Measurements from ENCODE around the gene DNAH3. TPM values are rescaled to one million over a fixed set of nuclear protein-coding genes. Genes with fewer than 3 reads are reported as not detected.
"Not testable (repeated sequence)": the region's sequence is repeated elsewhere in the genome, so short reads cannot be mapped to it uniquely, and the experiment has no call there.

DNAH3 gene, protein sequence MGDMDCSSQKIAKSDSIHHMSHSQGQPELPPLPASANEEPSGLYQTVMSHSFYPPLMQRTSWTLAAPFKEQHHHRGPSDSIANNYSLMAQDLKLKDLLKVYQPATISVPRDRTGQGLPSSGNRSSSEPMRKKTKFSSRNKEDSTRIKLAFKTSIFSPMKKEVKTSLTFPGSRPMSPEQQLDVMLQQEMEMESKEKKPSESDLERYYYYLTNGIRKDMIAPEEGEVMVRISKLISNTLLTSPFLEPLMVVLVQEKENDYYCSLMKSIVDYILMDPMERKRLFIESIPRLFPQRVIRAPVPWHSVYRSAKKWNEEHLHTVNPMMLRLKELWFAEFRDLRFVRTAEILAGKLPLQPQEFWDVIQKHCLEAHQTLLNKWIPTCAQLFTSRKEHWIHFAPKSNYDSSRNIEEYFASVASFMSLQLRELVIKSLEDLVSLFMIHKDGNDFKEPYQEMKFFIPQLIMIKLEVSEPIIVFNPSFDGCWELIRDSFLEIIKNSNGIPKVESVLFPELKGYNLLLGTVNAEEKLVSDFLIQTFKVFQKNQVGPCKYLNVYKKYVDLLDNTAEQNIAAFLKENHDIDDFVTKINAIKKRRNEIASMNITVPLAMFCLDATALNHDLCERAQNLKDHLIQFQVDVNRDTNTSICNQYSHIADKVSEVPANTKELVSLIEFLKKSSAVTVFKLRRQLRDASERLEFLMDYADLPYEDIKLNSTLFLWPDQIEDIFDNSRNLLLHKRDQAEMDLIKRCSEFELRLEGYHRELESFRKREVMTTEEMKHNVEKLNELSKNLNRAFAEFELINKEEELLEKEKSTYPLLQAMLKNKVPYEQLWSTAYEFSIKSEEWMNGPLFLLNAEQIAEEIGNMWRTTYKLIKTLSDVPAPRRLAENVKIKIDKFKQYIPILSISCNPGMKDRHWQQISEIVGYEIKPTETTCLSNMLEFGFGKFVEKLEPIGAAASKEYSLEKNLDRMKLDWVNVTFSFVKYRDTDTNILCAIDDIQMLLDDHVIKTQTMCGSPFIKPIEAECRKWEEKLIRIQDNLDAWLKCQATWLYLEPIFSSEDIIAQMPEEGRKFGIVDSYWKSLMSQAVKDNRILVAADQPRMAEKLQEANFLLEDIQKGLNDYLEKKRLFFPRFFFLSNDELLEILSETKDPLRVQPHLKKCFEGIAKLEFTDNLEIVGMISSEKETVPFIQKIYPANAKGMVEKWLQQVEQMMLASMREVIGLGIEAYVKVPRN (N-terminal part only)
- 0.41 TPM for total RNA-seq

DNA sequence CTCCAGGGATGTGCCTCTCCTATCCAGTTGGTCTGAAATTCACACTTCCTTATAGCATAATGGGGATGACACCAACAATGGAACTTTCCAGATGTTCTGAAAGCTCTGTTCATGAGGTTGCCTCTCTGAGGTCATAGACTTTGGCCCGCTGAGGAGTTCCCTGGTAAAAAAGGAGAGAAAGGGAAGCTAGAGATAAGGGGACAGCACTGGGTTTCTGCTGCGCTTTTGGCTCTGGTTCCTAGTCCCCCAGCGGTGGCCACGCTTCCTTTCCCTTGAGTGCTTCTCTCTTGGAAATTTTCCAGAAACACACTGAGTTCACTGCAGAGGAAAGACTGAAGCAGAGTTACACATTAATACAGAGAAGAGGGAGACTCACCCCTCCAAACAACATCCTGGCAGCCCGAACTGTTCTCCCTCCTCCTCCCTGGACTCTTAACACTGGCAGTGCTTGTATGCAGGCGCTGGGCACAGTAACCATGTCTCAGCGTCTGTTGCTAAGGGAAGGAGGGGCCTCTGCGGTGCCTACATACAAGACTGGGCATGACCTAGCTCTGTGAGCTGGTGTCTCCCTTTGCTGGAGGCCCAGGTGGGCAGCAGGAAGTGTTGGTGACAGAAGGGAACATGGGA lies at the start of gene DNAH3:
Gene DNAH3 (minus strand): TSS at position 472 of the 627 bp plus-strand sequence. CDS start 527 bp downstream, outside the sequence.
- no peak for DNase-seq (ENCODE audit: low spot score in 2 of 2)
- no peak for FAIRE-seq

DNA sequence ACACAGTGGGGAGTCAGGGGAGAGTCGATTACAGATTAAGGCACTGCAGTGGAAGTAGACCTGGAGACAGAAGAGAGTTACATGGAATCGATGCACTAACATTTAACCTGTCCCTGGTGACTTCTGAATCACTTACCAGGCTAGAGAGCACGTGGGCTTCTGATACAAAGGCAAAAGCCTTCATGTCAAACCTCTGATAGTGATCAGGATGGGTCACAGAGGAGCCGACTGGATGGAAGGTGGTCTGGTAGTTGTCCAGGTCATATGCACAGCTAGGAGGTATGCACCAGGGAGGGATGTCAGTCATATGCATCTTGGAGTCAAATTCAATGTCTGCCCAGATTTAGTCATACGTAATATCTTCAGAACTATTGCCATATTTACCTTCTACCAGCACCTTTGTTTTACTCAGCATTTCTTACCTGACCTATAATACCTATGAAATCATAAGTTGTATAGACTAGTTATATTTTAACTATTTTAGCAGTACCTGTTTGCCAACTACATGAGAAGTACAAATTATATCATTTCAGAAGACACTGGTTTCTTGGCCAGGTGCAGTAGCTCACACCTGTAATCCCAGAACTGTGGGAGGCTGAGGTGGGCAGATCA lies 49.1 kb upstream of the DNAH3 start:
- DNase-seq (ENCODE audit: low spot score in 2 of 2) (no peak), FAIRE-seq (no peak)

DNA sequence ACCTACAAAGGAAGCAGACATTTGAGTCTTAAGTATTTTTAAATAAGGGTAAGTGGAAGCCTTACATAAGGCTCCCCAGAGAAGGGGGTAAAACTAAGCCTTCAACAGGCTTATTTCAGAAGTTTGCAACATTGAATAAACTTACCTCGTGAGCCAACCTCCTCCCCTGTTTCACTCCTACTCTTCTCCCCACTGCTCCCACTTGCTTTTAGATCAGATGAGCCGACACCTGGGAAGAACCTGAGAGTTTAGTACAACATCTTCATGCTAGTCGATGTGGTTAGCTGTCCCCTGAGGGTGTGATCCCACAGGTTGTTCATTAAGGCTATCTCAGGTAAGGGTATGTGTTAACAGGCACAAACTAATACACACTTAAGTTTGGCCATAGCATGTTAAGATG lies 47.0 kb upstream of the DNAH3 start:
- DNase-seq (ENCODE audit: low spot score in 2 of 2) (no peak), FAIRE-seq (no peak)

DNA sequence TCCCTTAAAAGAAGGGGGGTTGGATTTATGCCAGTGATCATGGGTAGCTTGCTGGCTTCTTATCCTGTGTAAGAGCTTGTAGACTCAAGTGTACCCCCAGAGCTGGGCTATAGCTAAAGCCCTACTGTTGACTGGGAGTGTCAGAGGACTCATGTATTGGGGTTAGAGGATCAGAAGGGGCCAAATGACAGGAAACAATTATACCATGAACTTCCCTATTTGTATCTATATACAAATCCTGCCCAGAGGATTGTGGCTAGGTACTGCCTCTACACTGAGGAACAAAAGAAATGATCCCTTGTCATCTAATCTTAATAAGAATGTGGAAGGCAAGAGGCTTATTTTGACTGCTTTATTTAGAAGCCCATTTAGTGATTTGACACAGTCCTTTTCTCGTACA lies 46.5 kb upstream of the DNAH3 start:
- FAIRE-seq (no peak), DNase-seq (ENCODE audit: low spot score in 2 of 2) (no peak)

DNA sequence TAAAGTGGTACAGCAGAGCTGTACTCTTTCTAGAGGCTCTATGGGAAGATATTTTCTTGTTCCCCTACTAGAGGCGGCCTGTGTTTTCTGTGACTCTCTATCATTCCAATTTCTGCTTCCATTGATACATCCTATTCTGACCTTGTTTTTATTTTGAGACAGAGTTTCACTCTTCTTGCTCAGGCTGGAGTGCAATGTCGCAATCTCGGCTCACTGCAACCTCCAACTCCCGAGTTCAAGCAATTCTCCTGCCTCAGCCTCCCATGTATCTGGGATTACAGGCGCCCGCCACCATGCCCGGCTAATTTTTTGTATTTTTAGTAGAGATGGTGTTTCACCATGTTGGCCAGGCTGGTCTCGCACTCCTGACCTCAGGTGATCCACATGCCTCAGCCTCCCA lies 44.7 kb upstream of the DNAH3 start:
- not testable (repeated sequence) for FAIRE-seq; DNase-seq (ENCODE audit: low spot score in 2 of 2)

DNA sequence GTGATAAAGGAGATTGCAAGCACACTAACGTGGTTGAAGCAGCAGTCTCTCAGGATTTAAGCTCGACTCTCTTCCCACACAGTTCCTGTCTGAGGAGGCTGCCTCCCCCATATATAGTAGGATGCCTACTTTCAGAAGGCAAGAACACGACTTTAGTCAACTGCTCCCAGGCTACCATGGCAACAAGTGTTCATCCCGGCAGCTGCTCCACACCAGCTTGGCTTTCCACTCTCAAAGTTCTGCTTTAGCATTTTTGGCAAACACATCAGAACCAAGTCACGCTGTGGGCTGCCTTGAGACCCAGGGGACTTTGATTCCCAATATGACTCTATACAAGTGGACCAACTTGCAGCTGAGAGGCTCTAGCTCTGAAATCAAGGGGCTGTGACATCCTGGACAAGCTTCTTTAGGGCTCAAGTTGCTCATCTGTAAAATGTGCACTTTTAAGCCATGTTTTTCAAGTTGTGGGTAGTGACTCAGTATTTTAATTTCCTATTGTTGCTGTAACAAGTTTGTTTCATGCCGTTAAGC lies 44.2 kb upstream of the DNAH3 start:
- FAIRE-seq (no peak), DNase-seq (ENCODE audit: low spot score in 2 of 2) (peak in 1 of 2 donors; percentile 22)

DNA sequence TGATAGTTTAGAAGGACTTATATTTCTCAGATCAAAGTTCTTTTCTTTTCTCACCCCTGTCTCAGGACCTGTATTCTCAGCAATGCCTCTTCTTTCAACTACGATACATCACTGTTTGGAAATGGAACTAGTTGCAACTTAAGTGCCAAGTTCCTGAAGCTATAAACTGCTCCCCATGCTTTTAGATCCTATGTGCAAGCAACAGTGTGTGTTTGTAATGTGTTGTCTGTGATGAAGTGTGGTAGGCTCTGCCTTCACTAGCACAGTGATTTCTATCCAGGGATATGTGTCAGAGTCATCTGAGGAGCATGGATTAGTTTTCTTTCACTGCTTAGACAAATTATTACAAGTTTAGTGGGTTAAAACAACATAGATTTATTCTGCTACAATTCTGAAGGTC lies 42.3 kb upstream of the DNAH3 start:
- DNase-seq (ENCODE audit: low spot score in 2 of 2): no peak
- no peak for FAIRE-seq

DNA sequence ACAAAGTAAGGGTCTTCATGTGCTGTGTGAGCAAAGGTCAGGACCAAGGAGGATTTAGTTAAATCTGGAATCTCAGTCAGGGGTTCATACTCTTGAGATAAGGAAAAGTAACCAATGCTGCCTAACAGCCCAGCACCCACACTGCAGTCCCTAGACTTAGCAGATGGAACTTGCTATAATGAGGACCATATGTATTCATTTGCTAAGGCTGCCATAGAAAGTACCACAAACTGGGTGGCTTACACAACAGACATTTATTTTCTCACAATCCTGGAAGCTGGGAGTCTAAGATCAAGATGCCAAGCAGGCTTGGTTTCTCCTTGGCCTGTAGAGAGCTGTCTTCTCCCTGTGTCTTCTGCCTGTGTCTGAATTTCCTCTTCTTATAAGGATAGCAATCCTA lies 40.0 kb upstream of the DNAH3 start:
- DNase-seq (ENCODE audit: low spot score in 2 of 2): no peak
- FAIRE-seq: no peak

DNA sequence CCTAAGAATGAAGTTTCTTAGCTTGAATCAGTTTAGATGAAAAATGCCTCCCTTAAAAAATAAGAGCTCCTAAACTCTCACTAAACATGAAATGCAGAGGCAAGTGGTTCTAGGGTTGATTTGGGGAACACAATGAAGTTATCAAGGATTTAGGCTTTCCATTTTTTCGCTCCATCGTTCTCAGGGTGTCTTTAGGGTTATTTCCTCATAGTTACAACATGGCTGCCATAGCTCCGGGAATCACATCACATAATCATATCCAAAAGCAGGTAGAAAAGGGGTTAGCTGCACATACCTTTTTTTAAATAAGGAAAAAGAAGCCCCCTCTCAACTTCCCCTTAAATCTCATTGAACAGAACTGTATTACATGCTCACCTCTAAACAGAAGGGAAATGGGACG lies 39.4 kb upstream of the DNAH3 start:
- no peak for DNase-seq (ENCODE audit: low spot score in 2 of 2)
- FAIRE-seq: no peak

DNA sequence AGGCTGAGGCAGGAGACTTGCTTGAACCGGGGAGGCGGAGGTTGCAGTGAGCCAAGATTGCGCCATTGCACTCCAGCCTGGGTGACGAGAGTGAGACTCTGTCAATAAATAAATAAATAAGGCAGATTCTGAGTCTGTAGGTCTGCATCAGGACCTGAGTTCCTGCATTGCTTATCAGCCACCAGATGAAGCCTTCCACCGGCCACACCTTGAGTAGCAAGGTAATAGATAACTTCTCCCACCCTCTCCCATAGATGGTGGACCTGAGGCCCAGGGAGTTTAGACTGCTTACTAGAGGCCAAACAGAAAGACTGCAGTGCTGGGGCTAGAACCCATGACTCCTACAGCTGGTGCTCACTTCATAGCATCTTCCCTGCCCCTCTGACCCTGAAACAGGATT lies 38.7 kb upstream of the DNAH3 start:
- no peak for FAIRE-seq
- no peak for DNase-seq (ENCODE audit: low spot score in 2 of 2)

DNA sequence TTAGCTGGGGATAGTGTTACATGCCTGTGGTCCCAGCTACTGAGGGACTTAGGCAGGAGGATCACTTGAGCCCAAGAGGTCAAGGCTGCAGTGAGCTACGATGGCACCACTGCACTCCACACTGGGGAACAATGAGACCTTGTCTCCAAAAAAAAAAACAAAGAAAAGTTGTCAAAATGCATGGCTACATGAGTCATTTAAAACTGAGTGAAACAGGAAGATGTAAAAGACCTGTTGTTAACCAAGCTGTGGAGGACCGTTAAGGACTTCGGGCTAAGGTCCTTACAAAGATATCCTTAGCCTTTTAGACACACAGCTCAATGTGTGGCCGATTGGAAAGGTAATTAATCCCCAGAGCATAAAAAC lies 35.7 kb upstream of the DNAH3 start:
- no peak for DNase-seq (ENCODE audit: low spot score in 2 of 2)
- FAIRE-seq: no peak

DNA sequence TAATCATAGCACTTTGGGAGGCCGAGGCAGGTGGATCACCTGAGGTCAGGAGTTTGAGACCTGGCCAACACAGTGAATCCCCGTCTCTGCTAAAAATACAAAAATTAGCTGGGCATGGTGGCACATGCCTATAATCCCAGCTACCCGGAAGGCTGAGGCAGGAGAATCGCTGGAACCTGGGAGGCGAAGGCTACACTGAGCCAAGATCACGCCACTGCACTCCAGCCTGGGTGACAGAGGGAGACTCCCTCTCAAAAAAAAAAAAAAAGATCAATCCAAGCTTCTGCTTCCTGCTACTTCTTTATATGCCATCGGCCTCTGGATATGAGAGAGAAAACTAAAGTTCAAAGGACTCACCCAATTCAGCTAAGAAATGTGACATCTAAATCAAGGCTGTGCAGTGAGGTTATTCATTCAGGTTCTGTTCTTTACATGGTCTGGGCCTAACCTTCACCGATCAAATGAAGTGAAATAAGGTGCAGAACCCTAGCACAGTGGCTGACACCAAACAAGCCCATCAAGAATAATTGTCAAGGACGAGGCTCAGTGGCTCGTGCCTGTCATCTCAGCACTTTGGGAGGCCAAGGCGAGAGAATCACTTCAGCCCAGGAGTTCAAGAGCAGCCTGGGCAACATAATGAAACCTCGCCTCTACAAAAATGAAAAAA lies 35.1 kb upstream of the DNAH3 start:
- no peak for DNase-seq (ENCODE audit: low spot score in 2 of 2)
- FAIRE-seq: no peak

DNA sequence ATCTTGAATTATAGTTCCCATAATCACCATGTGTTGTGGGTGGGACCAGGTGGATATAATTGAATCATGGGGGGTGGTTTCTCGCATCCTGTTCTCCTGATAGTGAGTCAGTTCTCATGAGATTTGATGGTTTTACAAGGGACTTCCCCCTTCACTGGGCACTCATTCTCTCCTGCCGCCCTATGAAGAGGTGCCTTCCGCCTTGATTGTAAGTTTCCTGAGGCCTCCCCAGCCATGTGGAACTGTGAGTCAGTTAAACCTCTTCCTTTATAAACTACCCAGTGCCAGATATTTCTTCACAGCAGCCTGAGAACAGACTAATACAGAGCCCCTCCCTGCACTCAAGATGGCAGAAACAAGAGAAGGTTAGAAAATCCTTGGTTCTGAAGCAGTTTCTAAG lies 34.2 kb upstream of the DNAH3 start:
- DNase-seq (ENCODE audit: low spot score in 2 of 2): no peak

DNA sequence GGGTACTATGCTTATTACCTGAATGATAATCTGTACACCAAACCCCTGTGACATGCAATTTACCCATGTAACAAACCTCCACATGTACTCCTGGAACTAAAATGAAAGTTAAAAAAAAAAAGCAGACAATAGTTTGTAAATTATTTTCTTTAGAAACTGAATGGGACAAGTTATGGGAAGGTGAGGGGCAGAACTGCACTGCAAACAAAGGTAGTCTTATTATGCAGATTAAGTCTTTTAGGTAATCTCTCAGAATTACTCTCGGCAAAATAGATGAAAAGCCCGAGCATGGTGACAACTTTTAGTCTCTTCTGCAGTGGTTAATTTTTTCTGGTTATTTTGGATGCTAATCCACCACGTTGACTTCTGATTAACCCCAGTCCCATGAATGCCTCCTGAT lies 33.3 kb upstream of the DNAH3 start:
- DNase-seq (ENCODE audit: low spot score in 2 of 2) (no peak), FAIRE-seq (no peak)

More for the DNA sequence above, 34.2 kb upstream of the DNAH3 start:
- no peak for FAIRE-seq

DNA sequence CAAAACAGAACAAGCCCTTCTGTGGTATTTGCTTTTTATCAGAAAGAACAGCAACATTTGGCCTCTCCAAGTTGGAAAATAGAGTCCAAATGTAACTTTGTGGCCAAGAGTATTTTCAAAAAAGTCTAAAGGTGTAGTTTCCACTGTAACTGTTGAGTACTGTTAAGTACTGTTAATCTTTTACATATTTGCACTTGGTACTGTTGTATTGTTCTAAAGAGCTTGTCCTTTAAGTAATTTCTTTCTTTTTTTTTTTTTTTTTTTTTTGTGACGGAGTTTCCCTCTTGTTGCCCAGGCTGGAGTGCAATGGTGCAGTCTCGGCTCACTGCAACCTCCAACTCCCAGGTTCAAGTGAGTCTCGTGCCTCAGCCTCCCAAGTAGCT lies 29.3 kb upstream of the DNAH3 start:
- no peak for FAIRE-seq
- no peak for DNase-seq (ENCODE audit: low spot score in 2 of 2)

DNA sequence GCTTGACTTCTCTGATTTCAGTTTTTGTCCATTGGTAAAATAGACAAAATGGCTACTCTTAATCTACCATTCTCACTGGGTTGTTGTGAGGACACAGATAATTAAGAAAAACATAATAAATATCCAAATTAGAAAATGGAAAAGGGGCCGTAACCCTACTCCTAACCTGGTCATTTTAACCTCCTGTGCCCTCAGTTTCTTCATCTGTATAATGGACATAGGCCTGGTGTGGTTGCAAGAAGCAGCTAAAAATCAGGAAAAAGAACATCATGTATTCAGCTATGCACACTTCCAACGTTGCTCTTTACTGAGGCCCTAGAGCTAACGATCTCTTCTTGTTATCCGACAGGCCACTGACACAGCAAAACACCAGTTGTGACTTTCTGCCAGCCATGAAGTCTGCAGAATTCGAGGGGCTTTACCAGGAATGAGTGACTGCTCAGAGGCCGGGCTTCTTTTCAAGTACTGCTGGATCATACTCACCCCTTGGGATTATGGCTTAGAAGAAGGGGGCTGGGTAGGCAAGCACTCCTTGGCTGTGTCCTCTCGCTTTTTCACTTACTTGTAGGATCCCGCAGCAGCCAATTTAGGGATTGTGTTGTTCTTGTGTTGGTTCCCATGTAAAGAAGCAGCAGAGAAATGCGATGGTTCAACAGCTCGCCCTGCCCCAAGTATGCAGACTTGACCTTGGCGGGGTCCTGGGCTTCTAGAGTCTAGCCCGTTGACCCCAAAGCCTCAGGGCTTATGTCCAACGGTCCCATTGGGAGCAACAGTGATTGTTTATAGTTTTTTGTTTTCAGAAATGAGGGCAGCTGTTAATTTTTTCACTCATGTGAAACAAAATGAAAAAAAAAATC lies 28.7 kb upstream of the DNAH3 start:
- no peak for DNase-seq (ENCODE audit: low spot score in 2 of 2)
- no peak for FAIRE-seq

DNA sequence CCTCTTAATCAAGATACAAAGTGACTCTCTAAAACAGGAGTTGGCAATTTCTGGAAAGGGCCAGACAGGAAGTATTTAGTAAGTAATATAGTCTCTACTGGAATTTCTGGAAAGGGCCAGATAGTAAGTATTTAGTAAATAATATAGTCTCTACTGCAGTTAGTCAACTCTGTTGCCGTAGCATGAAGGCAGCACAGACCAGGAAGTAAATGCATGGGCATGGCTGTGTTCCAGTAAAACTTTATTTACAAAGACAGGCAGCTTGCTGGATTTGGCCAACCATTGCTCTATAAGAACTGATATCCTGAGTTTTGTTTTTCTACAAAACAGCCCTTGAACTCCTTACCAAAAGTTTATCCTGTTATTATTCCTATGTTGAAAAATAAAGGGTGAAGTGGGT lies 24.8 kb upstream of the DNAH3 start:
- FAIRE-seq: no peak
- DNase-seq (ENCODE audit: low spot score in 2 of 2): no peak

DNA sequence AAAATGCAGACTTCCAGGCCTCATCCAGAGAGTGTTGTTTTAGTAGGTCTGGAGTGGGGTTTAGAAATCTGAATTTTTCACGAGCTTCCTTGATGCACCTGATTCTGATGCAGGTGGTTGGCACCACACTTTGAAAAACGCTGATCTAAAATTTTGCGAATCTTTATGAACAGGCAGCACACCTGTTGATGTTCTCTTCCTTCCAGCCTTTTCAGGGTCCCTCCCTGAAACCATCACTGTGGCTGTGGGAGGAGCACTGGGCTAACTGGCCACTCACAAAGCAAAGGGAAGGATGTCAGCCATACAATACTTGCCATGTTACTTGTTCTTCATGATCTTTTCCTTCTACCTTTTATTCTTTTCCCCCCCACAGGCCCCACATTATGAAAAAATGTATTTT lies 22.0 kb upstream of the DNAH3 start:
- FAIRE-seq (no peak), DNase-seq (ENCODE audit: low spot score in 2 of 2) (no peak)

Data from frontal cortex (tissue), 4 donors.